Upper lobe of left lung (tissue), 4 donors: ENCODE results near the gene GALK1.

ENCODE experiments used
- EP300 ChIP-seq, 4 donors: sonication (generic); formaldehyde crosslinking; IDR thresholded peaks; one replicate each; pipeline ENCODE4 v1.5.1; 2017; ENCODE audit warnings: antibody characterized with exemption in 4 of 4, control low read depth in 2 of 4
- POLR2A ChIP-seq, 4 donors: fragments of 450-650 bp; IDR thresholded peaks; one replicate each; pipeline ENCODE4 v1.5.1; 2016 to 2017; ENCODE audit warnings: antibody characterized with exemption in 4 of 4, mild to moderate bottlenecking in 2 of 4
- TF ChIP-seq, protein P1 (sequence below), 6 experiments: fragments of 450-650 bp in 4 of 6; fragments of 200-600 bp in 2 of 6; sonication (generic) in 2 of 6; IDR thresholded peaks; one replicate each; pipeline ENCODE4 v1.5.1; 2016 to 2019; ENCODE audit warnings: antibody characterized with exemption in 6 of 6

DNA sequence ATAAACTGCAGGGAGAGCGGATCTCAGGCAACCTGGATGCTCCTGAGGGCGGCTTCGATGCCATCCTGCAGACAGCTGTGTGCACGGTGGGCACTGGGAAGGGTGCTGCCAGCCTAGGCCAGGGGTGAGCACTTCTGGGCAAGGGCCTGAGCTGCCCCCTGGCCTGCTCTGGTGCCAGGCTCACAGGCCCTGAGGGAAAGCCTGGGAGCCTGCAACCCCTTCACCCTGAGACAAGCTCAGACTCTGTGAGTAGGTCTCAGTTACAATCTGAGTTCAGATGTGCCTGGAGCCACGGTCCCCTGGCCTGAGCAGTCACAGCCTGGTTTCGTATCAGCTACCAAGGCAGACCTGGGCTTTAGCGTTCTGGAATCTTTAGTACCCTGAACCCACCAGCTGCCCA lies 35.6 kb downstream of the GALK1 start:
- TF ChIP-seq POLR2A (IDR thresholded peaks at IDR 0.05): no peak
- TF ChIP-seq, protein P1, sequence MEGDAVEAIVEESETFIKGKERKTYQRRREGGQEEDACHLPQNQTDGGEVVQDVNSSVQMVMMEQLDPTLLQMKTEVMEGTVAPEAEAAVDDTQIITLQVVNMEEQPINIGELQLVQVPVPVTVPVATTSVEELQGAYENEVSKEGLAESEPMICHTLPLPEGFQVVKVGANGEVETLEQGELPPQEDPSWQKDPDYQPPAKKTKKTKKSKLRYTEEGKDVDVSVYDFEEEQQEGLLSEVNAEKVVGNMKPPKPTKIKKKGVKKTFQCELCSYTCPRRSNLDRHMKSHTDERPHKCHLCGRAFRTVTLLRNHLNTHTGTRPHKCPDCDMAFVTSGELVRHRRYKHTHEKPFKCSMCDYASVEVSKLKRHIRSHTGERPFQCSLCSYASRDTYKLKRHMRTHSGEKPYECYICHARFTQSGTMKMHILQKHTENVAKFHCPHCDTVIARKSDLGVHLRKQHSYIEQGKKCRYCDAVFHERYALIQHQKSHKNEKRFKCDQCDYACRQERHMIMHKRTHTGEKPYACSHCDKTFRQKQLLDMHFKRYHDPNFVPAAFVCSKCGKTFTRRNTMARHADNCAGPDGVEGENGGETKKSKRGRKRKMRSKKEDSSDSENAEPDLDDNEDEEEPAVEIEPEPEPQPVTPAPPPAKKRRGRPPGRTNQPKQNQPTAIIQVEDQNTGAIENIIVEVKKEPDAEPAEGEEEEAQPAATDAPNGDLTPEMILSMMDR (IDR thresholded peaks at IDR 0.05): no peak
- TF ChIP-seq EP300 (IDR thresholded peaks at IDR 0.05): no peak
